ENCODE measurements around the gene UCK2. TPM values are rescaled to one million over a fixed set of nuclear protein-coding genes. Genes with fewer than 3 reads are reported as not detected.

Gene UCK2
- total RNA-seq, 4 donors from 2014 or later = 20.9 to 30.4 (median 29.2) TPM

DNA sequence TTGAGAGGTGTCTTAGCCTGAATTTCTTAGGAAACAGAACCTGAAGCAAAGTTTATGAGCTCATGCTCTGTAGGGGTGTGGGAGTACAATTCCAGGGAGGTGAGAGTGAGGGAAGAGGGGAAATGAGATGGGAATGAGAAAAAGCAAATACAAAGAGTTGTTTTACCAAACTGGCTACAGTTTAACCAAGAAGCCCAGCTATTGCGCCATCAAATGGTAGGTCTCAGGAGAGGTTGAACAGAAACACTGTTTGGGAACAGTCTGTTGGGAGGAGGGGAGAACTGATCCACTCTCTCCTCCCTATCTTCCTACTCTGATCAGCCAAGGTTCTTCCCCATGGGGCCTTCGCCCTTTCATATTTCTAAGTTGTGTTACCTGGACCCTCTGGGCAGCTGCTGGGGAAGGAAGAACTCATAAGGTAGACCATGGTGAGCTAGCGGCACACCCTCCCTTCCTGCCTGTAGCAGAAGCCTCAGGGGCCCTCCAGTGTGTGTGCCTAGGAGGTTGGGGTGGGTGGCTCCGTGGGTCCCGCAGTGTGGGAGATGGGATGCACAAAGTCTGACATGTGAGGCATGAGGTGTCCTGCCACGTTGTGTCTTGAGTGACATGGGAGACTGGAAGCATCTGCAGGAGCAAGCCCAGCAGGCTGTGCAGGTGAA lies 120.5 kb downstream of the UCK2 start:
- no peak for ATAC-seq

GRCh38 chr1:165949335-165950130 lies 122.1 kb downstream of the UCK2 start:
- Histone ChIP-seq H3K4me3 (no peak overlapping the region), H3K27me3 (no peaks in the 10 kb centered on the region), H3K27ac (no peak overlapping the region), H3K4me1 (no peaks in the 10 kb centered on the region), H3K36me3 (no peaks in the 10 kb centered on the region), H3K9me3 (no peaks in the 10 kb centered on the region)
- no peak for TF ChIP-seq EP300 (IDR thresholded peaks at IDR 0.05)
- TF ChIP-seq POLR2A (IDR thresholded peaks at IDR 0.05) = no peak
- TF ChIP-seq, protein P1, sequence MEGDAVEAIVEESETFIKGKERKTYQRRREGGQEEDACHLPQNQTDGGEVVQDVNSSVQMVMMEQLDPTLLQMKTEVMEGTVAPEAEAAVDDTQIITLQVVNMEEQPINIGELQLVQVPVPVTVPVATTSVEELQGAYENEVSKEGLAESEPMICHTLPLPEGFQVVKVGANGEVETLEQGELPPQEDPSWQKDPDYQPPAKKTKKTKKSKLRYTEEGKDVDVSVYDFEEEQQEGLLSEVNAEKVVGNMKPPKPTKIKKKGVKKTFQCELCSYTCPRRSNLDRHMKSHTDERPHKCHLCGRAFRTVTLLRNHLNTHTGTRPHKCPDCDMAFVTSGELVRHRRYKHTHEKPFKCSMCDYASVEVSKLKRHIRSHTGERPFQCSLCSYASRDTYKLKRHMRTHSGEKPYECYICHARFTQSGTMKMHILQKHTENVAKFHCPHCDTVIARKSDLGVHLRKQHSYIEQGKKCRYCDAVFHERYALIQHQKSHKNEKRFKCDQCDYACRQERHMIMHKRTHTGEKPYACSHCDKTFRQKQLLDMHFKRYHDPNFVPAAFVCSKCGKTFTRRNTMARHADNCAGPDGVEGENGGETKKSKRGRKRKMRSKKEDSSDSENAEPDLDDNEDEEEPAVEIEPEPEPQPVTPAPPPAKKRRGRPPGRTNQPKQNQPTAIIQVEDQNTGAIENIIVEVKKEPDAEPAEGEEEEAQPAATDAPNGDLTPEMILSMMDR (IDR thresholded peaks at IDR 0.05) = no peak
- no peak for TF ChIP-seq POLR2AphosphoS5 (IDR thresholded peaks at IDR 0.05)
- 53 to 58% methylated on average over 4 to 5 of the region's 6 CpGs for WGBS, 2 donors (ENCODE audit: low coverage in 1 of 2)
- no peak for ATAC-seq

More for the DNA sequence above, 120.5 kb downstream of the UCK2 start:
- 94% methylated on average over 2 of the region's 6 CpGs; no CpG with 5 or more reads in 1 of the 2 donors for WGBS, 2 donors (ENCODE audit: low coverage in 1 of 2)
- Histone ChIP-seq H3K4me1 (no peaks in the 10 kb centered on the region), H3K9me3 (no peaks in the 10 kb centered on the region), H3K27me3 (no peaks in the 10 kb centered on the region), H3K36me3 (no peaks in the 10 kb centered on the region), H3K27ac (no peak overlapping the region), H3K4me3 (no peak overlapping the region)
- no peak for TF ChIP-seq EP300 (IDR thresholded peaks at IDR 0.05)
- no peak for TF ChIP-seq POLR2A (IDR thresholded peaks at IDR 0.05)
- no peak for TF ChIP-seq POLR2AphosphoS5 (IDR thresholded peaks at IDR 0.05)
- TF ChIP-seq, protein P1 (IDR thresholded peaks at IDR 0.05) = no peak

- no peaks in the 10 kb centered on the region for H3K9me3 ChIP-seq
- no peak for ATAC-seq
- WGBS, 2 donors (ENCODE audit: low coverage in 1 of 2) = 0 to 44% methylated on average over 1 to 2 of the region's 2 CpGs
These were observed 127.5 kb downstream of the UCK2 start for GRCh38 chr1:165954940-165955339.

DNA sequence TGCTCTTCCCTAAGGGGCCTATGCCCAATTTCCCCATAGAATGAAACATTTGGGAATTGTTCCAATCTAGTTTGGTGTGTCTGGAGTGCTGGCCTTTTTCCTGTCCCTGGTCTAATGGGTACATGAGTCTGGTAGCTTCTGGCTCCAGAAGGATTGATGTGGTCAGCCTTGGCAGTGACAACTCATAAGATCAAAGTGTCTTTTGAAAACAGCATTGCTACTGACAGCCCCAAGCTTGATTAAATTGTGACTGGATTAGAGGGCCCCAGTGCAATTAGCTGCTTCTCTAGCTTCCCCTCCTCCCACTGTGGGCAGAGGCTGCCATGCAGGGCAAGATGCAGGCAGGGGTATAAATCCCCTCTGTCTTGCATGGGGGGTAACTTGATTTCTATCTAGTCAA lies 130.9 kb downstream of the UCK2 start:
- H3K4me3 ChIP-seq = no peak overlapping the region
- no peak for TF ChIP-seq POLR2AphosphoS5 (IDR thresholded peaks at IDR 0.05)
- TF ChIP-seq EP300 (IDR thresholded peaks at IDR 0.05) = no peak
- TF ChIP-seq, protein P1 (IDR thresholded peaks at IDR 0.05) = no peak
- TF ChIP-seq POLR2A (IDR thresholded peaks at IDR 0.05) = no peak
- no peaks in the 10 kb centered on the region for H3K9me3 ChIP-seq
- no peak overlapping the region for H3K27ac ChIP-seq
- no peak for ATAC-seq
- H3K36me3 ChIP-seq = no peaks in the 10 kb centered on the region
- H3K4me1 ChIP-seq = no peaks in the 10 kb centered on the region
- no peaks in the 10 kb centered on the region for H3K27me3 ChIP-seq

More at GRCh38 chr1:165954940-165955339, 127.5 kb downstream of the UCK2 start:
- no peaks in the 10 kb centered on the region for H3K4me1 ChIP-seq
- no peak for TF ChIP-seq EP300 (IDR thresholded peaks at IDR 0.05)
- TF ChIP-seq POLR2AphosphoS5 (IDR thresholded peaks at IDR 0.05) = no peak
- TF ChIP-seq, protein P1 (IDR thresholded peaks at IDR 0.05) = no peak
- no peak for TF ChIP-seq POLR2A (IDR thresholded peaks at IDR 0.05)
- no peak overlapping the region for H3K4me3 ChIP-seq
- no peaks in the 10 kb centered on the region for H3K36me3 ChIP-seq
- no peaks in the 10 kb centered on the region for H3K27me3 ChIP-seq
- H3K27ac ChIP-seq = no peak overlapping the region
